ENCODE results near the gene ALAS1.

DNA sequence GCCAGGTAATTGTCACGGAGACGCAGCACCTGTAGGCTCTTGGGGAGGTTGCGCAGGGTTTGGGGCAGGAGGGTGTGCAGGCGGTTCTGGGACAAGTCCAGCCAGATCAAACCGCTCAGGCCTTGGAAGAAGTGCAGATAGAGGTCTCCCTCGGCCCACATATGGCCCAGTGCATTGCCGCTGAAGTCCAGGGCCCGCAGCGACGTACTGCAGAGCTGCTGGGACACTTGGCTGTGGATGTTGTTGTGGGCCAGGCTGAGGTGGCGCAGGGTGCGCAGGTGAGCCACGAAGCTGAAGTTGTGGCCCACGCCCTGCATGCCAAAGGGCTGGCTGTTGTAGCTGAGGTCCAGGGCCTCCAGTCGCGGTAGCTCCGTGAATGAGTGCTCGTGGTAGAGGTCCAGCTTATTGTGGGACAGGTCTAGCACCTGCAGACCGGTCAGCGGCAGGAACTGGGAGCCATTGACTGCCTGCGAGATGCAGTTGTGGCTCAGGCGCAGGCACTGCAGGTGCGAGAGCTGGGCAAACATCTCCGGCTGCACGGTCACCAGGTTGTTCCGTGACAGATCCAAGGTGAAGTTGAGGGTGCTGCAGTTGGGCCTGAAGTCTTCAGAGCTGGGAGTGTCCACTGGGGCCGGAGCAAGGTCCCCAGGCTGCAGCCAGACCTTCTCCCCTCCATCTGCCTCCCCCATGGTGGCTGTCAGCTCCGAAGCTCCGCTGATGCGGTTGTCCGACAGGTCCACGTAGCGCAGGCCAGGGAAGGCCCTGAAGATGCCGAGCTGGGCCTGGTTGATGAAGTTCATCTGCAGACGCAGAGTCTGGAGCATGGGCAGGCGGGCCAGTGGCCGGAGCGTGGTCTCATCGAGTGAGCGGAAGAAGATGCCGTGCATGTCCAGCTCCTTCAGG lies 24.6 kb downstream of the ALAS1 start:
- TF ChIP-seq, protein P1, sequence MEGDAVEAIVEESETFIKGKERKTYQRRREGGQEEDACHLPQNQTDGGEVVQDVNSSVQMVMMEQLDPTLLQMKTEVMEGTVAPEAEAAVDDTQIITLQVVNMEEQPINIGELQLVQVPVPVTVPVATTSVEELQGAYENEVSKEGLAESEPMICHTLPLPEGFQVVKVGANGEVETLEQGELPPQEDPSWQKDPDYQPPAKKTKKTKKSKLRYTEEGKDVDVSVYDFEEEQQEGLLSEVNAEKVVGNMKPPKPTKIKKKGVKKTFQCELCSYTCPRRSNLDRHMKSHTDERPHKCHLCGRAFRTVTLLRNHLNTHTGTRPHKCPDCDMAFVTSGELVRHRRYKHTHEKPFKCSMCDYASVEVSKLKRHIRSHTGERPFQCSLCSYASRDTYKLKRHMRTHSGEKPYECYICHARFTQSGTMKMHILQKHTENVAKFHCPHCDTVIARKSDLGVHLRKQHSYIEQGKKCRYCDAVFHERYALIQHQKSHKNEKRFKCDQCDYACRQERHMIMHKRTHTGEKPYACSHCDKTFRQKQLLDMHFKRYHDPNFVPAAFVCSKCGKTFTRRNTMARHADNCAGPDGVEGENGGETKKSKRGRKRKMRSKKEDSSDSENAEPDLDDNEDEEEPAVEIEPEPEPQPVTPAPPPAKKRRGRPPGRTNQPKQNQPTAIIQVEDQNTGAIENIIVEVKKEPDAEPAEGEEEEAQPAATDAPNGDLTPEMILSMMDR (IDR thresholded peaks at IDR 0.05): no peak
- TF ChIP-seq POLR2A (IDR thresholded peaks at IDR 0.05) (no peak), POLR2AphosphoS5 (IDR thresholded peaks at IDR 0.05) (no peak)
